ENCODE data around the gene PIK3C2G. TPM values are rescaled to one million over a fixed set of nuclear protein-coding genes. Genes with fewer than 3 reads are reported as not detected.

Gene PIK3C2G
- polyA plus RNA-seq, 2 of the 4 experiments (the other 2 are of a cell fraction): 0.01 TPM; not detected in 1

DNA sequence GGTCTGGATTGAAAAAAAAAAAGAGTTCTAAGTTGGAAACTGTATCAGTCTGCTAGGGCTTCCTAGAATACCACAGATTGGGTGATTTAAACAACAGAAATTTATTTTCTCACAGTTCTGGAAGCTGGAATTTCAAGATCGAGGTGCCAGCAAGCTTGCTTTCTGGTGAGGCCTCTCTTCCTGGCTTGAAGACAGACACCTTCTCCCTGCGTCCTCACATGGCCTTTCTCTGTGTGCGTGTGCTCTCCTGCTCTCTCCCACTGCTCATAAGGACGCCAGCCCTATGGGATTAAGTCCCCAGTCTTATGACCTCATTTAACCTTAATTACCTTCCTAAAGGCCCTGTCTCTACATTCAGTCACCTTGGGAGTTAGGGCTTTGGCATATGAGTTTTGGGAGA, 215.5 kb downstream of the PIK3C2G start:
- WGBS (ENCODE audit: missing lambda C conversion rate): 42% methylated on average over 4 of the region's 4 CpGs

DNA sequence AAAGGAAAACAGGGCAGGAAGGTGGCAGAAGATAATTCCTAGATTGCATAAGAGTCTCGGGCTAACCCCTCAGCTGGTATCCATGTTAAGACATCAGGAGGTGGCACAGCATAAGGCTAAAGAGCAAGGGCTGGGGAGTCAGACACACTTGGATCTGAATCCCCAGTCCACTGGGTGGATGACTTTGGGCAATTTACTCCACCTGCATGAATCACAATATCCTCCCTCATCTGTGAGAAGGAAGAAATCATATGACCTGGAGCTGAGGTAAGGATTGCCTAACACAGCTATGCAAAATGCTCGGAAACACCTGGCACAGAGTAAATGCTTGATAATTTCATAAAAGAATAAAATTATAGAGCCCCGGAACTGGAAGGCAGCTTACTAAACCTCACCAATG, 217.9 kb downstream of the PIK3C2G start:
- no peak overlapping the region for H3K27ac ChIP-seq
- no peak for FAIRE-seq
- no peaks in the 10 kb centered on the region for H3K4me1 ChIP-seq
- no peak overlapping the region for H3K4me2 ChIP-seq
- no peak overlapping the region for H3K4me3 ChIP-seq
- ChIA-PET POLR2A (no interaction called here), CTCF (no interaction called here)
- H3K9me3 ChIP-seq: no peaks in the 10 kb centered on the region
- TF ChIP-seq PHF8 (IDR thresholded peaks at IDR 0.05; ENCODE audit: borderline replicate concordance, low read depth) (no peak), JUN (IDR thresholded peaks at IDR 0.05) (no peak), POLR2A (IDR thresholded peaks at IDR 0.05; ENCODE audit: low read length) (no peak), EHF (CRISPR knock-in tag; IDR thresholded peaks at IDR 0.05) (no peak), NPAS2 (CRISPR knock-in tag; IDR thresholded peaks at IDR 0.05; ENCODE audit: borderline replicate concordance) (no peak), EHMT2 (IDR thresholded peaks at IDR 0.05; ENCODE audit: low read depth) (no peak), RARB (CRISPR knock-in tag; IDR thresholded peaks at IDR 0.05) (no peak), KDM5A (IDR thresholded peaks at IDR 0.05) (no peak), POLR2AphosphoS2 (conservative IDR thresholded peaks at IDR 0.05; ENCODE audit: low read length) (no peak), FOSB (CRISPR knock-in tag; IDR thresholded peaks at IDR 0.05) (no peak), RAD21 (conservative IDR thresholded peaks at IDR 0.05 in 1 of 2, IDR thresholded peaks at IDR 0.05 in 1 of 2) (no peak), ZNF302 (CRISPR knock-in tag; IDR thresholded peaks at IDR 0.05) (no peak)
- TF ChIP-seq, protein P1, sequence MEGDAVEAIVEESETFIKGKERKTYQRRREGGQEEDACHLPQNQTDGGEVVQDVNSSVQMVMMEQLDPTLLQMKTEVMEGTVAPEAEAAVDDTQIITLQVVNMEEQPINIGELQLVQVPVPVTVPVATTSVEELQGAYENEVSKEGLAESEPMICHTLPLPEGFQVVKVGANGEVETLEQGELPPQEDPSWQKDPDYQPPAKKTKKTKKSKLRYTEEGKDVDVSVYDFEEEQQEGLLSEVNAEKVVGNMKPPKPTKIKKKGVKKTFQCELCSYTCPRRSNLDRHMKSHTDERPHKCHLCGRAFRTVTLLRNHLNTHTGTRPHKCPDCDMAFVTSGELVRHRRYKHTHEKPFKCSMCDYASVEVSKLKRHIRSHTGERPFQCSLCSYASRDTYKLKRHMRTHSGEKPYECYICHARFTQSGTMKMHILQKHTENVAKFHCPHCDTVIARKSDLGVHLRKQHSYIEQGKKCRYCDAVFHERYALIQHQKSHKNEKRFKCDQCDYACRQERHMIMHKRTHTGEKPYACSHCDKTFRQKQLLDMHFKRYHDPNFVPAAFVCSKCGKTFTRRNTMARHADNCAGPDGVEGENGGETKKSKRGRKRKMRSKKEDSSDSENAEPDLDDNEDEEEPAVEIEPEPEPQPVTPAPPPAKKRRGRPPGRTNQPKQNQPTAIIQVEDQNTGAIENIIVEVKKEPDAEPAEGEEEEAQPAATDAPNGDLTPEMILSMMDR (IDR thresholded peaks at IDR 0.05): no peak
- TF ChIP-seq, protein P2, sequence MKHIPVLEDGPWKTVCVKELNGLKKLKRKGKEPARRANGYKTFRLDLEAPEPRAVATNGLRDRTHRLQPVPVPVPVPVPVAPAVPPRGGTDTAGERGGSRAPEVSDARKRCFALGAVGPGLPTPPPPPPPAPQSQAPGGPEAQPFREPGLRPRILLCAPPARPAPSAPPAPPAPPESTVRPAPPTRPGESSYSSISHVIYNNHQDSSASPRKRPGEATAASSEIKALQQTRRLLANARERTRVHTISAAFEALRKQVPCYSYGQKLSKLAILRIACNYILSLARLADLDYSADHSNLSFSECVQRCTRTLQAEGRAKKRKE (CRISPR knock-in tag; IDR thresholded peaks at IDR 0.05; ENCODE audit: low read depth): no peak
- TF ChIP-seq, protein P3, sequence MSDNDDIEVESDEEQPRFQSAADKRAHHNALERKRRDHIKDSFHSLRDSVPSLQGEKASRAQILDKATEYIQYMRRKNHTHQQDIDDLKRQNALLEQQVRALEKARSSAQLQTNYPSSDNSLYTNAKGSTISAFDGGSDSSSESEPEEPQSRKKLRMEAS (IDR thresholded peaks at IDR 0.05): no peak
- TF ChIP-seq, protein P4, sequence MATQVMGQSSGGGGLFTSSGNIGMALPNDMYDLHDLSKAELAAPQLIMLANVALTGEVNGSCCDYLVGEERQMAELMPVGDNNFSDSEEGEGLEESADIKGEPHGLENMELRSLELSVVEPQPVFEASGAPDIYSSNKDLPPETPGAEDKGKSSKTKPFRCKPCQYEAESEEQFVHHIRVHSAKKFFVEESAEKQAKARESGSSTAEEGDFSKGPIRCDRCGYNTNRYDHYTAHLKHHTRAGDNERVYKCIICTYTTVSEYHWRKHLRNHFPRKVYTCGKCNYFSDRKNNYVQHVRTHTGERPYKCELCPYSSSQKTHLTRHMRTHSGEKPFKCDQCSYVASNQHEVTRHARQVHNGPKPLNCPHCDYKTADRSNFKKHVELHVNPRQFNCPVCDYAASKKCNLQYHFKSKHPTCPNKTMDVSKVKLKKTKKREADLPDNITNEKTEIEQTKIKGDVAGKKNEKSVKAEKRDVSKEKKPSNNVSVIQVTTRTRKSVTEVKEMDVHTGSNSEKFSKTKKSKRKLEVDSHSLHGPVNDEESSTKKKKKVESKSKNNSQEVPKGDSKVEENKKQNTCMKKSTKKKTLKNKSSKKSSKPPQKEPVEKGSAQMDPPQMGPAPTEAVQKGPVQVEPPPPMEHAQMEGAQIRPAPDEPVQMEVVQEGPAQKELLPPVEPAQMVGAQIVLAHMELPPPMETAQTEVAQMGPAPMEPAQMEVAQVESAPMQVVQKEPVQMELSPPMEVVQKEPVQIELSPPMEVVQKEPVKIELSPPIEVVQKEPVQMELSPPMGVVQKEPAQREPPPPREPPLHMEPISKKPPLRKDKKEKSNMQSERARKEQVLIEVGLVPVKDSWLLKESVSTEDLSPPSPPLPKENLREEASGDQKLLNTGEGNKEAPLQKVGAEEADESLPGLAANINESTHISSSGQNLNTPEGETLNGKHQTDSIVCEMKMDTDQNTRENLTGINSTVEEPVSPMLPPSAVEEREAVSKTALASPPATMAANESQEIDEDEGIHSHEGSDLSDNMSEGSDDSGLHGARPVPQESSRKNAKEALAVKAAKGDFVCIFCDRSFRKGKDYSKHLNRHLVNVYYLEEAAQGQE (IDR thresholded peaks at IDR 0.05): no peak
- TF ChIP-seq, protein P5, sequence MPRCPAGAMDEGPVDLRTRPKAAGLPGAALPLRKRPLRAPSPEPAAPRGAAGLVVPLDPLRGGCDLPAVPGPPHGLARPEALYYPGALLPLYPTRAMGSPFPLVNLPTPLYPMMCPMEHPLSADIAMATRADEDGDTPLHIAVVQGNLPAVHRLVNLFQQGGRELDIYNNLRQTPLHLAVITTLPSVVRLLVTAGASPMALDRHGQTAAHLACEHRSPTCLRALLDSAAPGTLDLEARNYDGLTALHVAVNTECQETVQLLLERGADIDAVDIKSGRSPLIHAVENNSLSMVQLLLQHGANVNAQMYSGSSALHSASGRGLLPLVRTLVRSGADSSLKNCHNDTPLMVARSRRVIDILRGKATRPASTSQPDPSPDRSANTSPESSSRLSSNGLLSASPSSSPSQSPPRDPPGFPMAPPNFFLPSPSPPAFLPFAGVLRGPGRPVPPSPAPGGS (IDR thresholded peaks at IDR 0.05): no peak
- TF ChIP-seq, protein P6, sequence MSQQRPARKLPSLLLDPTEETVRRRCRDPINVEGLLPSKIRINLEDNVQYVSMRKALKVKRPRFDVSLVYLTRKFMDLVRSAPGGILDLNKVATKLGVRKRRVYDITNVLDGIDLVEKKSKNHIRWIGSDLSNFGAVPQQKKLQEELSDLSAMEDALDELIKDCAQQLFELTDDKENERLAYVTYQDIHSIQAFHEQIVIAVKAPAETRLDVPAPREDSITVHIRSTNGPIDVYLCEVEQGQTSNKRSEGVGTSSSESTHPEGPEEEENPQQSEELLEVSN (IDR thresholded peaks at IDR 0.05; ENCODE audit: borderline replicate concordance, low read depth): no peak
- no peak for DNase-seq (ENCODE audit: low read depth in 1 of 2, low spot score in 1 of 2)
- WGBS (ENCODE audit: missing lambda C conversion rate): 48% methylated on average over 3 of the region's 3 CpGs
- ATAC-seq: no peak

More for the DNA sequence above, 215.5 kb downstream of the PIK3C2G start:
- Histone ChIP-seq H3K9me3 (no peaks in the 10 kb centered on the region), H3K4me1 (no peaks in the 10 kb centered on the region), H3K27ac (no peak overlapping the region), H3K4me2 (no peak overlapping the region), H3K4me3 (no peak overlapping the region)
- no peak for ATAC-seq
- CTCF ChIA-PET: no interaction called here
- POLR2A ChIA-PET: no interaction called here
- no peak for TF ChIP-seq JUN (IDR thresholded peaks at IDR 0.05)
- TF ChIP-seq, protein P7, sequence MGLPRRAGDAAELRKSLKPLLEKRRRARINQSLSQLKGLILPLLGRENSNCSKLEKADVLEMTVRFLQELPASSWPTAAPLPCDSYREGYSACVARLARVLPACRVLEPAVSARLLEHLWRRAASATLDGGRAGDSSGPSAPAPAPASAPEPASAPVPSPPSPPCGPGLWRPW (IDR thresholded peaks at IDR 0.05): no peak
- no peak for FAIRE-seq
- DNase-seq (ENCODE audit: low read depth in 1 of 2, low spot score in 1 of 2): no peak
